HG02938 (cell line): ENCODE data around the gene TMPRSS6.

Experiments used
- ATAC-seq: cut with Tn5 transposase; IDR thresholded peaks from one replicate; pipeline ENCODE4 v1.9.1; 2021; ENCODE audit warnings: mild to moderate bottlenecking, moderate library complexity; ENCODE audit not compliant: unreplicated experiment

The TMPRSS6 gene

DNA sequence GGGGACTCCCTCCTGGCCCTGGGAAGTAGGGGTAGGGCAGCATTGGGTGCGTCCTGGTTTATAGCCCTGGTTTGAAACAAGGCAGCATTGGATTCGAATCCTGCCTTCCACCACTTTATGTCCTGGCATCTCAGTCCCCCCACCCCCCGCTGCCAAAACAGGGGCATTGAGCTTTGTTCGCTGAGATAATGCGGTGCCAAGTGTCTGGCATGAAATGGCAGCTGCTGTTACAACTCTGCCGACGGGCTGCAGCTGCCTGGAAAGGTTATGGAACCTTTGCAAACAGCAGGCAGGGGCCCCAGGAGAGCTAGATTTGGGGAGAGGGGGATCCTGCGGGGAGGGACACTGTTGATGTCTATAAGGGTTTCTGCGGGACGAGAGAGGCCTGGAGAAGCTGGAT is 92.2 kb downstream of the TMPRSS6 start:
- no peak for ATAC-seq

DNA sequence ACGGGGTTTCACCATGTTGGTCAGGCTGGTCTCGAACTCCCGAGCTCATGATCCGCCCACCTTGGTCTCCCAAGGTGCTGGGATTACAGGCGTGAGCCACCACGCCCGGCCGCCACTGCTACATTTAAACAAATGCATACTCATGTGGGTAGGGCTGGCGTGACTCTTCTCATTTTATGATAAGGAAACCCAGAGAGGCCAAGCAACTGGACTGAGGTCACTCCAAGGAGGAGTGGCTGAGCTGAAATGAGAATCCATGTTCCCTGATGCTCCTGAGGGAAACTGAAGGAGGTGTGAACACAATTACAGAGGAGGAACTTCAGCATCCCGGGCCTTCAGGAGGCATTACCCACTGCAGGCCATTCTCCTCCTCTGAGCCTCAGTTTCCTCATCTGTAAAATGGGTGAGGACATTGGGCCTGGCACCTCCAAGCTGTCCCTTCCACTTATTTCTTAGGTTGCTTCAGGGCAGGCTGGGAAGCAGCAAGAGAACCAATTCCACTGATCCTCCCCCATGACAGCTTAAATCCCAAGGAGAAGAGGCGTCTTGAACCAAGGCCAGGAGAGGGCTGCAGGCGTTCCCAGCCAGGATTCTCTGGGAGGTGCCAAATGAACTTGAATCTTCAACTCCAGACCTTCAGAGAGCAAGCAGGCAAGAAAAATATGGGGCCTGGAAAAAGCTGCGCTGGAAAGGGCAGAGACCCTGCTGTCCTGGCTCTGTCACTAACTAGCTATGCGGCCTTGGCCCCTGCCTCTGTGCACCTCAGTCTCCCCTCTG is 93.2 kb downstream of the TMPRSS6 start:
- ATAC-seq = no peak

DNA sequence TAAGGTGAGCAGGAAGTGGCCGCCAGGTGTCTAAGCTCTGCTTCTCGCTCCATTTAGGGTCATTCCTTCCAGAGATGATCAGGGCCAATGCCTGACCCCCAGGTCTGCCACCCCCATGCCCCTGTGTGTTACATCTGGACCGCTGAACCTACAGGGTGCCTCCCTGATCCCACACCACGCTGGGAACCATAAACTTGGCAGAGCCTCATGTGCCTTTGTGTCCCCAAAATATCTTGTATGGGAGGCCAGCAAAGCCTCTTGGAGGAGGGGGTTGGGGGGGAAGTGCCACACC is 94.0 kb downstream of the TMPRSS6 start:
- no peak for ATAC-seq
